NCI-H1436 treated with DMSO at 0.1 percent for 48 hours (cell line): Measurements from ENCODE around the gene SPAG9.

Experiments
- DNase-seq: peaks from one replicate; lab custom pipeline; 2025; lab: John Stamatoyannopoulos, UW

Gene SPAG9

DNA sequence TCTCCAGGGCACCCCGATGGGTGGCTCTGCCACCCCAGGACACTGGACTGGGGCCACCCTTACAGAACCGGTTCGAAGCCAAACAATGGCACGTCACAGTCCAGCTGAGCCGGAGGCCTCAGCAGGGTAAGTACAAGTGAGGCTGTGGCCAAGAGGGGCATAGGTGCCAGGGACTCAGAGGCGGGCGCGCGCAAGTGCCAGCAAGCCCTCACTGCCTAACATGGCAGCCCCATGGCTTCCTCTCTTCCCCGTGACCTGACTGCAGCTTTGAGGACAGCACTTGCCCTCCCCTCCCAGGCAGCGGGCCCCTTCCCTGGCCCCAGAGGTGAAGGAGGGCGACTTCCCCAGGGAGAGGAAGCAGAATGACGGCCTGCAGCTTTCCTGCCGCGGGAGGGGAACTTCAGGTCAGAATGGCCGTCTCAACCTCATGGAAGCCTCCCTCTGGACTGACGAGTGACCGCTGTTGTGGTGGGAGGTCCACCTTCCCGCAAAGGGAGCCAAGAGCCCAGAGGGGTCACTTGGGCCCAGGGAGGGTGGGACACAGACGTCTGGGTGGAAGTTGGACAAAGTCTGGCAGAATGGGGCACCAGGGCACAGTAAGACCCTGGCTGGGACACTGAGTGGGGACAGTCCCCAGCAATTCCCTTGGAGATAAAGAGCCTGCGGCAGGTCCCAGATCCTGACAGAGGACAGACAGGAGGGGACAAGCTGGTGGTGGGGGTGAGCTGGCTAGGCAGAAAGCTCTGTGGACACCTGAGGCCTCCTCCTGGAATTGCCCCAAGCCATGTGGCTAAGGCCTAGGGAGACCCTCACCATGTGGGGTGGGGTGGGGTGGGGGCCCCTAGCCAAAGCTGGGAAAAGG, 202.4 kb downstream of the SPAG9 start:
- no peak for DNase-seq

DNA sequence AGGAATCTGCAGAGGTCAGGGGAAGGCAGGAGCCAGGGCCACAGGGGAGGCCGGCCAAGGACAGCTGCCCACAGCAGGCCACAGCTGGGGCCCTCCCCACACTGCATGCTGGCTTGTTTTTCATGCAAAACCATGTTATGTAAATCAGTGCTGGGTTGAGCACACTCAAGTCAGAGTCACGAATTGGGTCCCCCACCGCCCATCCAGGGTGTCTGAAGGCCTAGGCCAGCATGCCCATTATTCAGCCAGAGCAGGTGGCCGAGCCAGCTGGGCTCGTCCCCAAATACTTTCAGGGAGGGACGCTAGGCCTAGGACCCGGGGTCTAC, 203.3 kb downstream of the SPAG9 start:
- no peak for DNase-seq

DNA sequence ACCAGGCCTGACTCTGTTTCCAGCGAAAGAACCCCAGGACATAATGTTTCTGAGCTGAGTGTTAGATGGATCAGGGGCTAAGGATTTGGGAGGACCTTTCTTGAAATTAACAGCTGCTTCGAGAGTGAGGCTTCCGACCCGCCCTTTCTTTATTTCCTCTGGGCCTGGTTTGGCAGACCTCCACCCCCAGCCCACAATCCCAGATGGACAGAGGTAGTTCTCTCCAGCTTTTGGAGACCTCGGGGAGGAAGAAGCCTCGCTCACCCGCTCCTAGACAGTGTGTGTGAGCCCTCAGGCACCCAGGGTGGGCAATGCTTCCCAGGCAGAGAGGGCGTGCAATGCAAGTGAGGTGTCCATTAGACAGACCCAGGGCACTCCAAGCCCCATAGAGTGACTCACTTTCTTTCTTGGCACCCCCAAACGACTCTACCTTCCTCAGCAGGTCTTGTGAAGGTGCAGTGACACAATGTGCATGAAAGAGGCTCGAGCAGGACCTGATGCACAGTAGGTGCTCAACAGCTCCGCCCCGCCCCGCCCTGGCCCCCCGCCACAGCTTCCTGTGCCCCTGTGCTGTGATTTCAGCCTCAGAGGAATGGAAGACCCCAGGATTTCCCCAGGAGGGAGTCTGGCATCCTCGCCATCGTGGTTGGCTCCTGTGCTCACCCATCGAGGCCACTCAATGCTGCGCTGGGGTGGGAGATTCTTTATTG, 203.8 kb downstream of the SPAG9 start:
- no peak for DNase-seq

DNA sequence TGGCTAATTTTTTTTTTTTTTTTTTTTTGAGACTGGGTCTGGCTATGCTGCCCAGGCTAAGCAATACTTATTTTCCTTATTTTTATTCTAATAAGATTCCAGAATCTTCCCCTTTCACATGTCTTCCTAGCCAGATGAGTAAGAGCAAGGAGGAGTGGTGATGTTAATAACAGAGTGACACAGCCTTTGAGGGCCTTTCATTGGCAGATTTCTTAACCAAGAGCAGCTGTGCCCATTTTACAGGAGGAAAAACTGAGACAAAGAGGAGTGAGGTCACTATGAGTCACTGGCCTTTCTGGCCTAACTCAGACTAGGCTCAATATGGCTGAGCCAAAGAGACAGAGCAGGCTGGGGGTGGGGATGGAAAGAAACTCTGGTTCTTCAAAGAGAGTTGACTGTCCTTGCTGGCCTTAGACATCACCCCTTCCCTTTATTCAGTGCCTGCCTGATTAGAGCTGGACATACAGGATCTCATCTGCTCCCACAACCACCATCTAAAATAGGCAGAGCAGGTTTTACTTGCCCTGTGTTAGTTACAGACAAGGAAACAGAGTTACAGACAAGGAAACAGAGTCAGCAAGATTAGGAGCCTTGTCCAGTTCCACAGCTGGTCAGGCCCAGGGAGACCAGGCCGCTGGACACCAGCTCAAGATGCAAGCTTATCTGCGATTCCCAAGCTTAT, 204.5 kb downstream of the SPAG9 start:
- DNase-seq: no peak

- no peak for DNase-seq
Observed at GRCh38 chr17:50914505-50915063, 206.1 kb downstream of the SPAG9 start.

- no peak for DNase-seq
Observed at GRCh38 chr17:50913120-50913519, 207.5 kb downstream of the SPAG9 start.
